Panc1 (cell line): ENCODE data around the gene IFI27L2. TPM values are rescaled to one million over a fixed set of nuclear protein-coding genes. Genes with fewer than 3 reads are reported as not detected.

Experiments used
- ATAC-seq: fragments of 200-7000 bp; cut with Tn5 transposase; 2 replicates; pipeline ENCODE4 v1.9.1; 2020; ENCODE audit warnings: mild to moderate bottlenecking, moderate library complexity
- BruUV-seq: library from RNA; stranded (reverse); fragments of 400-500 nt; replicated peaks from 2 replicates; lab custom pipeline; 2021; lab: Mats Ljungman, UMichigan
- CTCF ChIA-PET: fragments of 300-600 bp; sonication (Branson Sonifier 250); formaldehyde crosslinking; loops from one replicate; lab custom pipeline; 2022; ENCODE audit warnings: antibody characterized with exemption; lab: Charles Lee
- POLR2A ChIA-PET: fragments of 300-600 bp; sonication (Branson Sonifier 250); formaldehyde crosslinking; loops from one replicate; lab custom pipeline; 2022; ENCODE audit warnings: antibody characterized with exemption; lab: Charles Lee
- DNase-seq: peaks from one replicate; pipeline ENCODE4 v3.0.0-alpha.2; 2010; ENCODE audit warnings: low read depth, low spot score
- H3K27ac ChIP-seq: 2 replicates; pipeline ENCODE4 v1.5.1; 2011; ENCODE audit warnings: mild to moderate bottlenecking, low read length, inconsistent platforms
- H3K27me3 ChIP-seq: fragments of 200-500 bp; sonication (Bioruptor generic); 2 replicates; pipeline ENCODE4 v1.6.0; 2014; ENCODE audit warnings: low read length, inconsistent platforms; ENCODE audit not compliant: control insufficient read depth, insufficient read depth
- H3K36me3 ChIP-seq: fragments of 200-500 bp; sonication (Bioruptor generic); 2 replicates; pipeline ENCODE4 v1.5.1; 2014; ENCODE audit warnings: inconsistent platforms, mild to moderate bottlenecking, low read length, moderate library complexity; ENCODE audit not compliant: control insufficient read depth, insufficient read depth
- H3K4me1 ChIP-seq: 2 replicates; pipeline ENCODE4 v1.5.1; 2011; ENCODE audit warnings: inconsistent platforms, mild to moderate bottlenecking, low read length, moderate library complexity; ENCODE audit not compliant: control insufficient read depth, insufficient read depth
- H3K4me3 ChIP-seq, 2 experiments: 2 replicates each; pipeline ENCODE4 v1.5.1; 2011 to 2012; ENCODE audit warnings: low read depth in 2 of 2, low read length in 2 of 2, mild to moderate bottlenecking in 2 of 2, inconsistent platforms in 1 of 2, moderate library complexity in 1 of 2
- H3K9me3 ChIP-seq: fragments of 200-500 bp; sonication (Bioruptor generic); 2 replicates; pipeline ENCODE4 v1.5.1; 2014; ENCODE audit warnings: low read depth, mild to moderate bottlenecking, inconsistent platforms, low read length, moderate library complexity; ENCODE audit not compliant: control insufficient read depth, insufficient read depth
- CTCF ChIP-seq: fragments of 450-650 bp; IDR thresholded peaks from 2 replicates; pipeline ENCODE4 v1.5.1; 2017; ENCODE audit warnings: mild to moderate bottlenecking
- POLR2AphosphoS5 ChIP-seq: IDR thresholded peaks from 2 replicates; pipeline ENCODE4 v1.6.1; 2012; ENCODE audit warnings: mild to moderate bottlenecking, low read depth, low read length, moderate library complexity
- REST ChIP-seq, 2 experiments: IDR thresholded peaks; 2 replicates each; pipeline ENCODE4 v1.6.1; 2011 to 2012; ENCODE audit warnings: low read depth in 2 of 2, control low read depth in 1 of 2, low read length in 1 of 2, mild to moderate bottlenecking in 1 of 2, moderate library complexity in 1 of 2; ENCODE audit not compliant: insufficient read depth in 1 of 2
- SIN3A ChIP-seq: IDR thresholded peaks from 2 replicates; pipeline ENCODE4 v1.6.1; 2012; ENCODE audit warnings: low read depth, mild to moderate bottlenecking, low read length, moderate library complexity, borderline replicate concordance; ENCODE audit not compliant: insufficient read depth
- TCF7L2 ChIP-seq: IDR thresholded peaks from 2 replicates; pipeline ENCODE4 v1.6.1; 2011; ENCODE audit warnings: mild to moderate bottlenecking, low read depth, low read length, inconsistent platforms
- in situ Hi-C: cut with HindIII; loops from 2 replicates; pipeline ENCODE4 v1.10.0; 2016; ENCODE audit warnings: low sequenced_read_pairs, low pct_unique_long_range_greater_than_20kb
- intact Hi-C: fragments of 100-400 bp; cut with micrococcal nuclease; formaldehyde crosslinking; loops from one replicate; pipeline ENCODE4 v1.10.0; 2022; ENCODE audit not compliant: unreplicated experiment
- total RNA-seq: library from RNA; stranded (reverse); gene quantifications from one replicate; pipeline ENCODE4 v1.2.1, GENCODE V29; 2021; ENCODE audit not compliant: unreplicated experiment

Gene IFI27L2
- total RNA-seq, 1 experiment from 2014 or later, result 13.2 TPM

GRCh38 chr14:94104731-94105130 is 24.7 kb downstream of the IFI27L2 start:
- Histone ChIP-seq H3K27ac (no peak overlapping the region), H3K4me1 (no peaks in the 10 kb centered on the region), H3K27me3 (no peaks in the 10 kb centered on the region), H3K9me3 (no peaks in the 10 kb centered on the region), H3K36me3 (no peaks in the 10 kb centered on the region), H3K4me3 (no peak overlapping the region)
- no peak for DNase-seq
- intact Hi-C loops (no loop called here), in situ Hi-C loops (no loop called here)
- BruUV-seq, result no TSS peak
- POLR2A ChIA-PET, result no interaction called here
- CTCF ChIA-PET, result no interaction called here
- TF ChIP-seq TCF7L2 (no peak), POLR2AphosphoS5 (no peak), REST (IDR thresholded peaks at IDR 0.05; ENCODE audit: insufficient read depth in 1 of 2, low read depth in 2 of 2, low read length in 1 of 2) (no peak), SIN3A (no peak), CTCF (no peak)
- no peak for ATAC-seq

GRCh38 chr14:94103554-94104150 is 25.8 kb downstream of the IFI27L2 start:
- POLR2A ChIA-PET, result no interaction called here
- TF ChIP-seq SIN3A (no peak), TCF7L2 (no peak), REST (IDR thresholded peaks at IDR 0.05; ENCODE audit: insufficient read depth in 1 of 2, low read depth in 2 of 2, low read length in 1 of 2) (no peak)
- in situ Hi-C loops, result no loop called here
- Histone ChIP-seq H3K27me3 (no peaks in the 10 kb centered on the region), H3K9me3 (no peaks in the 10 kb centered on the region), H3K36me3 (no peaks in the 10 kb centered on the region), H3K4me1 (no peaks in the 10 kb centered on the region), H3K27ac (no peak overlapping the region), H3K4me3 (no peak overlapping the region)
- no peak for DNase-seq
- BruUV-seq, result no TSS peak
- CTCF ChIA-PET, result interaction anchor here (0.6 kb wide), 1 partner anchor 26 kb away, joined by 3 read pairs; no protein-coding TSS in a partner anchor
- ATAC-seq, result no peak
- intact Hi-C loops, result no loop called here
